Measurements from ENCODE around the gene HADHB. TPM values are rescaled to one million over a fixed set of nuclear protein-coding genes. Genes with fewer than 3 reads are reported as not detected.

The HADHB gene
- total RNA-seq, 1 donor from 2014 or later = 101 TPM

DNA sequence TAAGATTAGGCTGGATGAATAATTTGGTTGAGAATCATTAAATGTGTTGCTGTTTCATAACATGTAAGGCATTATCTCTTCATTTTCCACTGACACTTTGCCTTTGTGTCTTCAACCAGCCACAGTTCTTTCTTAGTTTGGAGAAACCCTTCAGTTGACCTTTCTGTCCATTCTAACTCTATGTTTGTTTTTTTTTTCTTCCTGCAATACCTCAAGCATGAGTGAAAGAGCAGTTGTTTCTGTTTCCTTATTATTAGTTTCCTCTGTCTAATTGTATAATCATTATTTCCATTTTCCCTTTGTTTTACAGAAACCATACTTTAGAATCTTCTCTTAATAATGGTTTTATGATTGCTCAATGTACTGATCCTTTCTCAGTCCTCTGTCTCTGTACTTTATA lies 25.6 kb downstream of the HADHB start:
- TF ChIP-seq, protein P1, sequence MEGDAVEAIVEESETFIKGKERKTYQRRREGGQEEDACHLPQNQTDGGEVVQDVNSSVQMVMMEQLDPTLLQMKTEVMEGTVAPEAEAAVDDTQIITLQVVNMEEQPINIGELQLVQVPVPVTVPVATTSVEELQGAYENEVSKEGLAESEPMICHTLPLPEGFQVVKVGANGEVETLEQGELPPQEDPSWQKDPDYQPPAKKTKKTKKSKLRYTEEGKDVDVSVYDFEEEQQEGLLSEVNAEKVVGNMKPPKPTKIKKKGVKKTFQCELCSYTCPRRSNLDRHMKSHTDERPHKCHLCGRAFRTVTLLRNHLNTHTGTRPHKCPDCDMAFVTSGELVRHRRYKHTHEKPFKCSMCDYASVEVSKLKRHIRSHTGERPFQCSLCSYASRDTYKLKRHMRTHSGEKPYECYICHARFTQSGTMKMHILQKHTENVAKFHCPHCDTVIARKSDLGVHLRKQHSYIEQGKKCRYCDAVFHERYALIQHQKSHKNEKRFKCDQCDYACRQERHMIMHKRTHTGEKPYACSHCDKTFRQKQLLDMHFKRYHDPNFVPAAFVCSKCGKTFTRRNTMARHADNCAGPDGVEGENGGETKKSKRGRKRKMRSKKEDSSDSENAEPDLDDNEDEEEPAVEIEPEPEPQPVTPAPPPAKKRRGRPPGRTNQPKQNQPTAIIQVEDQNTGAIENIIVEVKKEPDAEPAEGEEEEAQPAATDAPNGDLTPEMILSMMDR (IDR thresholded peaks at IDR 0.05; ENCODE audit: unreplicated experiment) = no peak
- H3K4me3 Mint-ChIP-seq (ENCODE audit: unreplicated experiment) = no peak overlapping the region
- H3K27ac Mint-ChIP-seq (ENCODE audit: unreplicated experiment) = no peak overlapping the region
- H3K27me3 Mint-ChIP-seq (ENCODE audit: unreplicated experiment) = no peaks in the 10 kb centered on the region
- peaks cover 8% of the 10 kb centered on the region for H3K4me1 Mint-ChIP-seq (ENCODE audit: unreplicated experiment)
- no peak for DNase-seq (ENCODE audit: low spot score)
- H3K36me3 Mint-ChIP-seq (ENCODE audit: low read depth, unreplicated experiment) = peaks cover 4% of the 10 kb centered on the region
- H3K9me3 Mint-ChIP-seq (ENCODE audit: unreplicated experiment) = no peaks in the 10 kb centered on the region

DNA sequence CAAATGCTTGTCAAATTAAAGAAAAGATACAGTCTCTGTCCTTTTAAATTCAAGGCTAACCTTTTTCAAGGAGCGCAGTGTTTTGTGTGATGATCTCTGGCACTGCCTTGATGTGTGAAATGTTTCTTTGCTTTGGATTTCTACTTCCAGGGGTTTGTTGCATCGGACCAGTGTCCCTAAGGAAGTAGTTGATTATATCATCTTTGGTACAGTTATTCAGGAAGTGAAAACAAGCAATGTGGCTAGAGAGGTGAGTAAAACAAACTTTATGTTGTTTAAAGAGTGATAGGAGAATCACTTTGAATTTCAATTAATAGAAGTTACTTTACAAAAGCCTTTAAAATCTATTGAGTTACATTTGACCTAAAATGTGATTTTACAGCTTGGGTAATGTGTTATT lies 28.8 kb downstream of the HADHB start:
- Mint-ChIP-seq H3K36me3 (ENCODE audit: low read depth, unreplicated experiment) (peaks cover 6% of the 10 kb centered on the region), H3K4me1 (ENCODE audit: unreplicated experiment) (peaks cover 8% of the 10 kb centered on the region), H3K27ac (ENCODE audit: unreplicated experiment) (peak overlapping the region; percentile 72), H3K9me3 (ENCODE audit: unreplicated experiment) (no peaks in the 10 kb centered on the region), H3K27me3 (ENCODE audit: unreplicated experiment) (no peaks in the 10 kb centered on the region), H3K4me3 (ENCODE audit: unreplicated experiment) (no peak overlapping the region)
- TF ChIP-seq, protein P1 (IDR thresholded peaks at IDR 0.05; ENCODE audit: unreplicated experiment) = no peak
- no peak for DNase-seq (ENCODE audit: low spot score)

DNA sequence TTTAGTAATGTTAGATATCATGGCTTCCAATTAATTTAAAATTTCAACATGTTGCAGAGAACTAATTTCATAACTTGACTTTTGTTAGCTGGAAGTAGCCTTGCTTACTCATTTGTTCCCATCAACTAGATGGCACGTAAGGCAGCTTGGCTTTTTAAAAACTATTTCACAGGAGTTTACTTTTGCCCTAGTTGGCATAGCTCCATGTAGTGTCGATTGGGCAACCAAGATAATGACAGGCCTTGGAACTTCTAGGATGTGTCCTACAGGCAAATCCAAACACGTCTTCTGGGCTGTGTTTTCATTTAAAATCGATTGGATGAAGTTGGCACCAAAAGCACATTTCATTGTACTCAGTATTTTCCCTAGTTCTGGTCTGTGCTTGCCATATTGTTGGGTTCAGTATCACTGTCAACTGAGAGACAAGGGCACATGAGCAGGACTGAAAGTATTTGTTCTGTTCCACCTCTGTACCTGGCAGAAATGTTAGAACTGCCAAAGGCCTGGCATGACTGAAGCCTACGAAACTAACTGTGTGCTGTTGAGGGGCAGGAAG lies 29.4 kb downstream of the HADHB start:
- no peak overlapping the region for H3K4me3 Mint-ChIP-seq (ENCODE audit: unreplicated experiment)
- H3K36me3 Mint-ChIP-seq (ENCODE audit: low read depth, unreplicated experiment) = peaks cover 8% of the 10 kb centered on the region
- H3K27me3 Mint-ChIP-seq (ENCODE audit: unreplicated experiment) = no peaks in the 10 kb centered on the region
- H3K27ac Mint-ChIP-seq (ENCODE audit: unreplicated experiment) = no peak overlapping the region
- peaks cover 8% of the 10 kb centered on the region for H3K4me1 Mint-ChIP-seq (ENCODE audit: unreplicated experiment)
- no peak for DNase-seq (ENCODE audit: low spot score)
- TF ChIP-seq, protein P1 (IDR thresholded peaks at IDR 0.05; ENCODE audit: unreplicated experiment) = no peak
- no peaks in the 10 kb centered on the region for H3K9me3 Mint-ChIP-seq (ENCODE audit: unreplicated experiment)

DNA sequence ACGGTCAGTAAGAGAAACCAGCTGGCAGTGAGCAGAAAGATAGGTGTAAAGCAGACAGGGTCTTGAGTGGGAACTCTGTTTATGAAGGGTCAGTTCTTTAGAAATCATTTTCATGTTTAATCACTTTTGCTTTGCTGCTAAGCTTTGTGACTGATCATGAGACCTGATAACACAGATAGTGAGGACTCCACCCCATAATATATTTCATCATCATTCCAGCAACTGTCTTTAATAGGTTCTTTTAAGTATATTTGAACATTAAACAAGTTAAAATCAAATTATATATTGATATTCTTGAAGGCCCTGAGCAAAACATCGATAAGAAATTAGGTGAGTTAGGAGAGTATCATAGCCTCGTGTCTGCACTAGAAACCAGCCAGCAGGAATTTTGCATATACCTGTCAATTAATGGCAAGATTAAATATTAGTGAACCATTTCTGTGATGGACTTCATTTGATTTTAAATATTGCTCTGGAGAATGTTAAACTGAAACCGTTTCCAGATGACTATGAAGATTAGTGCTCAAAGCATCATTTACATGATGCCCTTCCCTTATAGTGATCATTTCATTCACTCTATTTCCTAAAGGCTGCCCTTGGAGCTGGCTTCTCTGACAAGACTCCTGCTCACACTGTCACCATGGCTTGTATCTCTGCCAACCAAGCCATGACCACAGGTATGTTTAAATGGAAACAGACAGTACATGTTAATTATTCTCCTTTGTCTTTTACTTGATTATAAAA lies 31.9 kb downstream of the HADHB start:
- Mint-ChIP-seq H3K36me3 (ENCODE audit: low read depth, unreplicated experiment) (peaks cover 18% of the 10 kb centered on the region), H3K9me3 (ENCODE audit: unreplicated experiment) (no peaks in the 10 kb centered on the region), H3K27ac (ENCODE audit: unreplicated experiment) (no peak overlapping the region), H3K27me3 (ENCODE audit: unreplicated experiment) (peaks cover 1% of the 10 kb centered on the region), H3K4me1 (ENCODE audit: unreplicated experiment) (peaks cover 8% of the 10 kb centered on the region), H3K4me3 (ENCODE audit: unreplicated experiment) (no peak overlapping the region)
- TF ChIP-seq, protein P1 (IDR thresholded peaks at IDR 0.05; ENCODE audit: unreplicated experiment) = no peak
- no peak for DNase-seq (ENCODE audit: low spot score)

DNA sequence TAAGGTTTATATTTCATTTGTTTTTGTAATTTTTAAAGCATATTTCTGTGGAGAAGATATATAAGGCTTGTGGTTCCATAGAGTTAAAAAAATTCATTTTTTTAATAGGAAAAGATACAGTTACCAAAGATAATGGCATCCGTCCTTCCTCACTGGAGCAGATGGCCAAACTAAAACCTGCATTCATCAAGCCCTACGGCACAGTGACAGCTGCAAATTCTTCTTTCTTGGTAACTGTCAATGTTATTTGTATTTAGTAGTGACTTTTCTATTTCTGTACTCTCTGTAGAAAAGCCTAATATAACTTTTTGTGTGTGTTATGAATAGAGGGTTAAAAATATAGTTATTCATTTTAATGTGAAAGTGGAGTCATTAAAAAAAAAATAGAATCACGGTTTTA lies 35.1 kb downstream of the HADHB start:
- H3K27ac Mint-ChIP-seq (ENCODE audit: unreplicated experiment) = no peak overlapping the region
- H3K9me3 Mint-ChIP-seq (ENCODE audit: unreplicated experiment) = no peaks in the 10 kb centered on the region
- TF ChIP-seq, protein P1 (IDR thresholded peaks at IDR 0.05; ENCODE audit: unreplicated experiment) = no peak
- H3K27me3 Mint-ChIP-seq (ENCODE audit: unreplicated experiment) = peaks cover 1% of the 10 kb centered on the region
- DNase-seq (ENCODE audit: low spot score) = no peak
- peaks cover 34% of the 10 kb centered on the region for H3K36me3 Mint-ChIP-seq (ENCODE audit: low read depth, unreplicated experiment)
- no peak overlapping the region for H3K4me3 Mint-ChIP-seq (ENCODE audit: unreplicated experiment)
- no peaks in the 10 kb centered on the region for H3K4me1 Mint-ChIP-seq (ENCODE audit: unreplicated experiment)
